KBM-7 (cell line): ENCODE measurements around the gene OR6C1.
"Not testable (repeated sequence)": the region's sequence is repeated elsewhere in the genome, so short reads cannot be mapped to it uniquely, and the experiment has no call there.

Experiments used
- DNase-seq: peaks from one replicate; pipeline ENCODE4 v3.0.0-alpha.2; 2015
- in situ Hi-C: fragments of 300-500 bp; cut with MboI; formaldehyde crosslinking; loops from 2 replicates; pipeline ENCODE4 v1.14.3; 2020; ENCODE audit warnings: low sequenced_read_pairs, low pct_unique_long_range_greater_than_20kb, mixed read lengths

The OR6C1 gene

GRCh38 chr12:55314043-55314442, at the start of gene OR6C1:
Gene OR6C1 (plus strand): TSS chr12:55314343. CDS start chr12:55320600, 6,257 bp downstream.
- DNase-seq, result no peak
- in situ Hi-C loops, result no loop called here

DNA sequence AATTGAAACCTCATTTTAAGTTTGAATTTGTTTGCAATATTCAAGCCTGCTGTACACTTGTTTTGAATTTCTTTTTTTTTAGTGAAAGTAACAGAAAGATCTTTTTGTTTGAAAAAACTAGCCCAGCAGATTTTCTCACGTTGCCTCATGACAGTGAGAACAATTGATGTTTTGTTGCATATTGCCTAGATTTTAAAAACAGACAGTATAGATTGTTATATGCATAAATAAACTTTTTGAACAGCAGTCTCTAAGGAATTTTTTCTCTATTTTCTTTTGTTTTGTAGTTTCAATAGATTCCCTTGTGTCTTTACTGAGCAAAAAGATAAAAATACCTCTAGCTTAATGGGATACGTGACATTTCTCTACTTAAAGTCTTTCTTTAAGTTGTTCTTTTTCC, 33.2 kb upstream of the OR6C1 start:
- no peak for DNase-seq
- in situ Hi-C loops, result no loop called here

GRCh38 chr12:55289999-55290398, 24.1 kb upstream of the OR6C1 start:
- in situ Hi-C loops, result no loop called here
- DNase-seq, result no peak

- in situ Hi-C loops, result no loop called here
- no peak for DNase-seq
Measured at GRCh38 chr12:55296469-55296868, 17.7 kb upstream of the OR6C1 start, which contains the start of gene OR6C6. Gene OR6C6 (minus strand): TSS chr12:55296569. CDS start chr12:55295232, 1,337 bp downstream.

DNA sequence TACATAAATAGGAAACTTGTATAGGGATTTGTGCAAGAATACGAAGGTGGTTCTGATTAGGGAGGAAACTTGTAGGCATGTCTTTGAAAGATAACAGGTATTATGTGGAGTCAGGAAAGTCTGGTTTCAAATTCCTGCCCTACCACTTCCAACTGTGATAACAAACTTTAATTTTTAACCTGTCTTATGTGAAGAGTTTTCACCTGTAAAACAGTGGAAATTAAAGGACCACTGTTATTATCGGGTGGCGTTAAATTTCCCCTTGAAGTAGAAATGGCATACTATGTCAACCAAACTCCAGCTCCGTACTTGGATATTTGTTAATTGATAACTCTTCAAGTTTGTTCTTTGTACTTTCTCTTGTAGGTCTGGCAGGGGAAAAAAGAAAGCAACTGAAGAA, 6.1 kb downstream of the OR6C1 start:
- no peak for DNase-seq
- in situ Hi-C loops, result no loop called here

DNA sequence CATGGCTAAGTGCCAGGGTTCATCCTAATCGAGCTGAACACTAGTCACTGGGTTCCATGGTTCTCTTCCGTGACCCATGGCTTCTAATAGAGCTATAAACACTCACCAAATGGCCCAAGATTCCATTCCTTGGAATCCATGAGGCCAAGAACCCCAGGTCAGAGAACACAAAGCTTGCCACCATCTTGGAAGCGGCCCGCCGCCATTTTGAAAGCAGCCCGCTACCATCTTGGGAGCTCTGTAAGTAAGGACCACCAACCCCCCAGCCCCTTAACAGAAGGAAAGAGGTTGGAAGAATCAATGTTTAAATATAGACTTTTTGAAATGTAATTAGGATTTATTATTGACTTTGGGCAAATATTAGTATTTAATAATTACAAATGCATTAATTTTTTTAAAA, 11.7 kb downstream of the OR6C1 start:
- DNase-seq, in situ Hi-C loops: not testable (repeated sequence)

DNA sequence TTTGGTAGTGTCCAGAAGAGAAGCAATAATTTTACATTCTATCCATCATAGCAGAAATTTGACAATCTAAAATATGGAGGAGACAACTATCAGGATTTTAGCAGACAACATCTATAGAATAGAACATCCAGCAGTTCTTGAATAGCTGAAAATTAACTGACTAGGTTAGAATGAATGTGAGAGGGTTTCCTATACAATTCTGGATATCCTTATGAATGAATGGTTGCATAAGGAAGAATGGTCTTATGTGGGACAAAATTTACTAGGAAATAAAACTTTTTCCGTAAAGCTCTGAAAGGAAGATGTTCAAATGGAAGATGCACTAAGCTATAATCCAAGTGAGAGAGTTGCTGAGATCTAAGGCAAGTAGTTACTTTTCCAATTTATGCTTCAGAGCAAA, 16.3 kb downstream of the OR6C1 start, which contains the start of gene OR6C3:
Gene OR6C3, plus strand, starts transcription at position 301 of the 400 bp plus-strand sequence. CDS start 955 bp downstream, outside the sequence.
- DNase-seq, result no peak
- in situ Hi-C loops, result no loop called here

DNA sequence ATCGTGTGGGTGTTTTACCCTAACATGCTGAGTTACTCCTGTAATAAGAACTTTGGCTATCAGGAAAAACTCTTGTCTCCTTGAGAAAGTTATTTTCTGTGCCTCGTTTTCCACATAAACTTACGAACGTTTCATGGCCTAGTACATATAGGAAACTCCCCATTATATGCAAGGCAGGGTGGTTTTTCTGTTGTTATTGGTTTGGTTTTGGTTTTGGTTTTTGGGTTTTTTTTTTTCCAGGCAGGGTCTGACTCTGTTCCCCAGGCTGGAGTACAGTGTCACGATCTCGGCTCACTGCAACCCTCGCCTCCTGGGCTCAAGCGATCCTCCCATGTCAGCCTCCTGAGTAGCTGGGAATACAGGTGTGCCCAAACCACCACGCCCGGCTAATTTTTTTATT, 21.9 kb downstream of the OR6C1 start:
- no peak for DNase-seq
- in situ Hi-C loops, result no loop called here

GRCh38 chr12:55355338-55355737, 41.2 kb downstream of the OR6C1 start:
- in situ Hi-C loops, DNase-seq: not testable (repeated sequence)

DNA sequence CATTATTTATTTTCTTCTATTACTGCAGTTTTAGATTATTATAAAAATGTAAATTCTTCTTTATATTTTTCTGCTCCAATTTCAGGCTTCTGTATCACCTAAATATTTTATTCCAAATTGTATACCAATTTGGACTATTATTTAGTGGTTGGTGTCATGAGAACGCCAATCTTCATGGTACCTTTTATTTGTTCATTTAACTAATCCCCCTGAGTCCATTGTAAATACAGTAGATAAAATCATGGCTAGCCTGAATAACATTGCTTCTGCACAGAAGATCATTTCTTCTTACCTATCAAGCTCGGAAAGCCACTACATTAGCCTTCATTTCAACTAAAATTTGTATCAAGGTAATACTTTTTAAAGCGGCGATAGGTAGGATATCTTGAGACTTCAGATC, 48.5 kb downstream of the OR6C1 start, which contains the start of gene OR6C75:
Gene OR6C75, plus strand, starts transcription at position 301 of the 400 bp plus-strand sequence. CDS start 2,136 bp downstream, outside the sequence.
- in situ Hi-C loops, result no loop called here

GRCh38 chr12:55365086-55365485, 50.9 kb downstream of the OR6C1 start:
- in situ Hi-C loops, result no loop called here
- no peak for DNase-seq

More for the DNA sequence above, 48.5 kb downstream of the OR6C1 start, which contains the start of gene OR6C75:
- no peak for DNase-seq
